Activated naive CD4-positive, alpha-beta T cell treated with anti-CD3 and anti-CD28 coated beads, Interleukin-2, amount 10 ng/mL, durations not matched to agents 7 days and 5 days (primary cell): ENCODE data around the gene LCP2.

Experiments used
- CTCF ChIA-PET: fragments of 350-600 bp; sonication (Branson Sonifier 250); formaldehyde crosslinking; loops from one replicate; lab custom pipeline; 2021; ENCODE audit warnings: antibody characterized with exemption; lab: Charles Lee
- DNase-seq: peaks from one replicate; pipeline ENCODE4 v3.0.0-alpha.2; 2020
- H3K27ac Mint-ChIP-seq: one replicate; pipeline ENCODE4 v1.8.0; 2021; ENCODE audit warnings: mild to moderate bottlenecking, moderate library complexity, mixed read lengths
- H3K27me3 Mint-ChIP-seq: one replicate; pipeline ENCODE4 v1.8.0; 2021; ENCODE audit warnings: mild to moderate bottlenecking, mixed read lengths
- H3K36me3 Mint-ChIP-seq: one replicate; pipeline ENCODE4 v1.8.0; 2021; ENCODE audit warnings: mixed read lengths
- H3K4me1 Mint-ChIP-seq: one replicate; pipeline ENCODE4 v1.8.0; 2021; ENCODE audit warnings: mixed read lengths
- H3K4me3 Mint-ChIP-seq: one replicate; pipeline ENCODE4 v1.8.0; 2021; ENCODE audit warnings: mild to moderate bottlenecking, moderate library complexity, mixed read lengths
- H3K9me3 Mint-ChIP-seq: one replicate; pipeline ENCODE4 v1.8.0; 2021; ENCODE audit warnings: mixed read lengths

The LCP2 gene

GRCh38 chr5:170270293-170271069 is 27.1 kb downstream of the LCP2 start:
- Mint-ChIP-seq H3K36me3 (peaks cover 91% of the 10 kb centered on the region), H3K4me1 (peaks cover 92% of the 10 kb centered on the region), H3K4me3 (no peak overlapping the region), H3K27ac (peak overlapping the region; percentile 74), H3K27me3 (no peaks in the 10 kb centered on the region), H3K9me3 (no peaks in the 10 kb centered on the region)
- CTCF ChIA-PET: interaction anchor here (1.2 to 16.1 kb wide), 3 partner anchors 27 to 68 kb away, joined by 5 to 465 read pairs (median 7); partner anchors contain the start of gene LCP2
- no peak for DNase-seq

- Mint-ChIP-seq H3K36me3 (peaks cover 88% of the 10 kb centered on the region), H3K9me3 (no peaks in the 10 kb centered on the region), H3K4me3 (no peak overlapping the region), H3K4me1 (peaks cover 90% of the 10 kb centered on the region), H3K27ac (peak overlapping the region; percentile 87), H3K27me3 (no peaks in the 10 kb centered on the region)
- CTCF ChIA-PET: interaction anchor here (0.7 to 16.1 kb wide), 9 partner anchors 7 to 156 kb away, joined by 3 to 465 read pairs (median 6); partner anchors contain the start of gene LCP2
- no peak for DNase-seq
Measured at GRCh38 chr5:170269579-170269978, 28.0 kb downstream of the LCP2 start.

GRCh38 chr5:170268884-170269283 is 28.7 kb downstream of the LCP2 start:
- no peak for DNase-seq
- H3K4me1 Mint-ChIP-seq: peaks cover 89% of the 10 kb centered on the region
- no peaks in the 10 kb centered on the region for H3K9me3 Mint-ChIP-seq

GRCh38 chr5:170268153-170268689 is 29.4 kb downstream of the LCP2 start:
- CTCF ChIA-PET: interaction anchor here (0.7 to 16.1 kb wide), 11 partner anchors 8 to 158 kb away, joined by 3 to 465 read pairs (median 6); partner anchors contain the start of gene LCP2
- Mint-ChIP-seq H3K27me3 (no peaks in the 10 kb centered on the region), H3K27ac (peak overlapping the region; percentile 87), H3K36me3 (peaks cover 88% of the 10 kb centered on the region), H3K4me3 (no peak overlapping the region), H3K4me1 (peaks cover 90% of the 10 kb centered on the region), H3K9me3 (no peaks in the 10 kb centered on the region)
- DNase-seq: no peak

More at GRCh38 chr5:170268884-170269283, 28.7 kb downstream of the LCP2 start:
- Mint-ChIP-seq H3K27ac (peak overlapping the region; percentile 87), H3K36me3 (peaks cover 88% of the 10 kb centered on the region), H3K27me3 (no peaks in the 10 kb centered on the region), H3K4me3 (peak overlapping the region; percentile 25)
- CTCF ChIA-PET: interaction anchor here (0.7 to 16.1 kb wide), 12 partner anchors 8 to 157 kb away, joined by 3 to 465 read pairs (median 4); partner anchors contain the start of gene LCP2

GRCh38 chr5:170267431-170268152 is 30.0 kb downstream of the LCP2 start:
- CTCF ChIA-PET: interaction anchor here (1.0 to 16.1 kb wide), 11 partner anchors 9 to 86 kb away, joined by 3 to 465 read pairs (median 13); partner anchors contain the start of gene LCP2
- Mint-ChIP-seq H3K4me1 (peaks cover 92% of the 10 kb centered on the region), H3K27ac (peak overlapping the region; percentile 87), H3K36me3 (peaks cover 85% of the 10 kb centered on the region), H3K27me3 (no peaks in the 10 kb centered on the region), H3K9me3 (no peaks in the 10 kb centered on the region), H3K4me3 (peak overlapping the region; percentile 40)
- DNase-seq: peak; percentile 87

GRCh38 chr5:170266570-170267381 is 30.8 kb downstream of the LCP2 start:
- CTCF ChIA-PET: interaction anchor here (0.6 to 16.1 kb wide), 17 partner anchors 8 to 152 kb away, joined by 3 to 465 read pairs (median 9); partner anchors contain the start of gene LCP2
- Mint-ChIP-seq H3K9me3 (no peaks in the 10 kb centered on the region), H3K4me3 (peak overlapping the region; percentile 40), H3K36me3 (peaks cover 86% of the 10 kb centered on the region), H3K27ac (peak overlapping the region; percentile 87), H3K4me1 (peaks cover 93% of the 10 kb centered on the region), H3K27me3 (no peaks in the 10 kb centered on the region)
- peak; percentile 74 for DNase-seq

- Mint-ChIP-seq H3K9me3 (no peaks in the 10 kb centered on the region), H3K4me1 (peaks cover 93% of the 10 kb centered on the region), H3K36me3 (peaks cover 87% of the 10 kb centered on the region), H3K4me3 (no peak overlapping the region), H3K27me3 (no peaks in the 10 kb centered on the region), H3K27ac (peak overlapping the region; percentile 87)
- no peak for DNase-seq
- CTCF ChIA-PET: interaction anchor here (1.0 to 16.1 kb wide), 10 partner anchors 9 to 76 kb away, joined by 3 to 465 read pairs (median 14); partner anchors contain the start of gene LCP2
Measured at GRCh38 chr5:170265522-170265921, 32.1 kb downstream of the LCP2 start.

GRCh38 chr5:170263906-170264305 is 33.7 kb downstream of the LCP2 start:
- Mint-ChIP-seq H3K4me3 (no peak overlapping the region), H3K4me1 (peaks cover 94% of the 10 kb centered on the region), H3K27me3 (no peaks in the 10 kb centered on the region), H3K36me3 (peaks cover 90% of the 10 kb centered on the region), H3K27ac (peak overlapping the region; percentile 96), H3K9me3 (no peaks in the 10 kb centered on the region)
- no peak for DNase-seq
- CTCF ChIA-PET: interaction anchor here (4.1 to 5.7 kb wide), 2 partner anchors 38 to 77 kb away, joined by 40 to 132 read pairs; no protein-coding TSS in a partner anchor

- Mint-ChIP-seq H3K27me3 (no peaks in the 10 kb centered on the region), H3K4me1 (peaks cover 94% of the 10 kb centered on the region), H3K36me3 (peaks cover 92% of the 10 kb centered on the region), H3K4me3 (peak overlapping the region; percentile 65), H3K9me3 (no peaks in the 10 kb centered on the region), H3K27ac (peak overlapping the region; percentile 96)
- CTCF ChIA-PET: interaction anchor here (0.7 to 2.8 kb wide), 6 partner anchors 12 to 77 kb away, joined by 3 to 20 read pairs (median 7); partner anchors contain the start of gene LCP2
- peak; percentile 80 for DNase-seq
Measured at GRCh38 chr5:170262061-170263045, 35.2 kb downstream of the LCP2 start.

- CTCF ChIA-PET: interaction anchor here (0.6 to 2.8 kb wide), 6 partner anchors 13 to 78 kb away, joined by 3 to 20 read pairs (median 7); partner anchors contain the start of gene LCP2
- H3K4me3 Mint-ChIP-seq: peak overlapping the region; percentile 65
- DNase-seq: no peak
- H3K27ac Mint-ChIP-seq: peak overlapping the region; percentile 96
- H3K9me3 Mint-ChIP-seq: no peaks in the 10 kb centered on the region
- peaks cover 94% of the 10 kb centered on the region for H3K4me1 Mint-ChIP-seq
- peaks cover 92% of the 10 kb centered on the region for H3K36me3 Mint-ChIP-seq
- H3K27me3 Mint-ChIP-seq: no peaks in the 10 kb centered on the region
Measured at GRCh38 chr5:170261528-170262043, 36.0 kb downstream of the LCP2 start.

GRCh38 chr5:170257370-170257769 is 40.2 kb downstream of the LCP2 start:
- Mint-ChIP-seq H3K36me3 (peaks cover 94% of the 10 kb centered on the region), H3K27me3 (no peaks in the 10 kb centered on the region), H3K9me3 (no peaks in the 10 kb centered on the region), H3K27ac (peak overlapping the region; percentile 83), H3K4me1 (peaks cover 89% of the 10 kb centered on the region), H3K4me3 (no peak overlapping the region)
- DNase-seq: no peak
- CTCF ChIA-PET: interaction anchor here (0.7 to 1.8 kb wide), 6 partner anchors 9 to 81 kb away, joined by 3 to 6 read pairs (median 4); no protein-coding TSS in a partner anchor

- Mint-ChIP-seq H3K9me3 (no peaks in the 10 kb centered on the region), H3K27ac (peak overlapping the region; percentile 83), H3K4me3 (no peak overlapping the region), H3K27me3 (no peaks in the 10 kb centered on the region), H3K36me3 (peaks cover 94% of the 10 kb centered on the region), H3K4me1 (peaks cover 87% of the 10 kb centered on the region)
- DNase-seq: no peak
- CTCF ChIA-PET: interaction anchor here (0.7 to 1.8 kb wide), 5 partner anchors 10 to 82 kb away, joined by 3 to 5 read pairs (median 3); no protein-coding TSS in a partner anchor
Measured at GRCh38 chr5:170256571-170256970, 41.0 kb downstream of the LCP2 start.
